Kidney tubule cell (primary cell): ENCODE data around the gene TEN1.
"Not testable (repeated sequence)": the region's sequence is repeated elsewhere in the genome, so short reads cannot be mapped to it uniquely, and the experiment has no call there.

Experiments
- DNase-seq: peaks from one replicate; pipeline ENCODE4 v3.0.0-alpha.2; 2018; ENCODE audit warnings: low spot score

Gene TEN1, protein sequence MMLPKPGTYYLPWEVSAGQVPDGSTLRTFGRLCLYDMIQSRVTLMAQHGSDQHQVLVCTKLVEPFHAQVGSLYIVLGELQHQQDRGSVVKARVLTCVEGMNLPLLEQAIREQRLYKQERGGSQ

DNA sequence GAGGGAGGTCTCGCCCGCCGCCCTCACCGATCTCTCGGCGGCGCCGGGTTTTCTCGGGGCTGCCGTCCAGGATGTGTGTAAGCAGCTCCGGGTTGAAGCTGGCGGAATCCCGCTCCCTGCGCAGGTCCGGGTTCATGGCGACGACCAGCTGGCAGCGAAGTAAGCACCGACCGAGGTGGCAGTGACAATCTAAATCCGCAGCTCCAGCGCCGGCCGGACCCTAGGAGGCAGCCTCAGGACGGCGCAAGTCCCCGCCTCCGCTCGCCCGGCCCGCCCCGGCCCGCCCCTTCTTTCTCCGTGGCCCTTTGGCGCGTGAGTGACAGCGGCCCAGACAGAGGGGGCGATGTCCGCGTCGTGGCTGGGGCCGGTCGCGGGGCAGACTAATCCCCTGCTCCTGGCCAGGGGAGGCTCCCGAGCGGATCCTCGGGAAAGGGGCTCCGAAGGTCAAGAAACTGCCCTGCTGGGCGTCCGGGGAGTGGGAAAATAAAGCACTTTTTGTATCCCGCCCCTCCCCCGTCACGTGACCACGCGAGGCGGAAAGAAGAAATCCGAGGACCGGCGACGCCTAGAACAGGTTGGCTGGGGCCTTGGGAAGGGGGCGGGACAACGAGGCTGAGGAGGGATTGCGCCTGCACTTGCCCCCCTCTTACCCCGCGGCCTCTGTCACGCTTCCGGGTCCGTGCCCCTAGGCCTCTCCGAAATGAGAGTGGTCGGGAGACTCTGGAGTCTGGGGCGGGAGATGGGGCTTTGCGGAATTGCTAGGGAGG, at the start of gene TEN1, which contains the start of gene ACOX1:
Gene TEN1 (plus strand): TSS at position 303 of the 767 bp plus-strand sequence. CDS start 6,953 bp downstream, outside the sequence.
Gene ACOX1 (minus strand): TSS at position 229 of the 767 bp plus-strand sequence. CDS start 93 bp downstream, at position 136.
- DNase-seq, result peak; percentile 97

DNA sequence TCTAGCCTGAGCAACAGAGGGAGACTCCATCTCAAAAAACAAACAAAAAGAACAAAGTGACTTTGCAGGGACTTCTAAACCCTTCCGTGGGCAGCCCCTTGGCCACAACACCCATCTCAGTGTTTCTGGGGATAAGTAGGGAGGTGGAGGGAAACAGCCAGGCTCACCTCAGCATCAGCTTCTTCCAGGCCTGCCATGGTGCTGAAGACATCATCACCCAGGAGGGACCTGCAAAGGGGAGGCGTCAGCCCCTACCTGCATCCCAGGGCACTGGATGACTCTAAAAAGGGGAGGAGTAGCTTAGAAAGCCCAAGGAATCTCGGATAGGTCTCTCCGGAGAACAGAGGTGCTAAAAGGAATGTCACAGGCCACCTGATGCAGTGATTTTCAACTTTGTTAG, 48.0 kb upstream of the TEN1 start:
- DNase-seq, result no peak

DNA sequence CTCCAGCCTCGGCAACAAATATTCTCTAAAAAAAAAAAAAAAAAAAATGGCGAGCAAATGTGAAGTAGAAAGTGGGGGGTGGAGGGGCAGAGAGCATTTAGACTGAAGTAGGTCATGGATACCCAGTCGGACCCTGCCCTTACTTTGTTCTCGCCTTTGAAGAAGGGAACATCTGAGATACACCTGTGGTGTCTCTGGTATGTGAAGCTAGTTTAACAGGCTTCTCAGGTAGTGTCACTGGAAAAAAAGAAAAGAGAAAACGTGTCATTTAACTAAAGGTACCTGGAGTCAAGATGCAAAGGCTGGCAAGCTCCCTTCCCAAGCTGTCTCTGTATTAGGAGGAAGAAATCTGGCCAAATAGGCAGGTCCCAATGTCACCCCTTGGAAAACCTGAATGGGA, 46.2 kb upstream of the TEN1 start:
- DNase-seq, result no peak

DNA sequence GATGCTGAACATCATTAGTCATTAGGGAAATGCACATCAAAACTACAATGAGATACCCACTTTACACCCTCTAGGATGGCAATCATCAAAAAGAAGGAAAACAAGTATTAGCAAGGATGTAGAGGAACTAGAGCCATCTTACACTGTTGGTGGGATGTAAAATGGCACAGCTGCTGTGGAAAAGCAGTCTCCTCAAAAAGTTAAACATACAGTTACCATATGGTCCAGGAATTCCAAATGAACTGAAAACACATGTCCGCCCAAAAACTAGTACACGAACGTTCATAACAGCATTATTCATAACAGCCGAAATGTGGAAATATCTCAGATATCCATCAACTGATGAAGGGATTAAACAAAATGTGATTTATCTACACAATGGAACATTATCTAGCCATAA, 45.2 kb upstream of the TEN1 start:
- DNase-seq, result no peak

DNA sequence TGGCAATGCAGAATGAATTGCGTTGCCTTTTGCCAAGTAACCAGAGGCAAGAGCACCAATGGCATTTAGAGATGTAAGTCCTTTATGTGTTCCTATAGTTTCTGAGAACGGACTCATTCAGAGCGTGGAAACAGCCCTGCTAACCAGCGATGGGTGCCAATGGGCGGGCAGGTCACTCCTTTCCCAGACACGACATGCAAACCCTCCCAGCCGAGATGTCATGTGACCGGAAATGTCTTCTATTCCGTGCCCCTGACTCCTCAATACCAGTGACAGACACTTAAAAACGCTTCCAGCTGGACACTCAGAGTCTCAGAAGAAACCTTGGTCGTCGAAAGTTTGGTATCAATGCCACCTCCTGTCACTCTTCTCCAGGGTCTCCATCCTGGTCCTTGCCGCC, 41.4 kb upstream of the TEN1 start:
- DNase-seq, result no peak

DNA sequence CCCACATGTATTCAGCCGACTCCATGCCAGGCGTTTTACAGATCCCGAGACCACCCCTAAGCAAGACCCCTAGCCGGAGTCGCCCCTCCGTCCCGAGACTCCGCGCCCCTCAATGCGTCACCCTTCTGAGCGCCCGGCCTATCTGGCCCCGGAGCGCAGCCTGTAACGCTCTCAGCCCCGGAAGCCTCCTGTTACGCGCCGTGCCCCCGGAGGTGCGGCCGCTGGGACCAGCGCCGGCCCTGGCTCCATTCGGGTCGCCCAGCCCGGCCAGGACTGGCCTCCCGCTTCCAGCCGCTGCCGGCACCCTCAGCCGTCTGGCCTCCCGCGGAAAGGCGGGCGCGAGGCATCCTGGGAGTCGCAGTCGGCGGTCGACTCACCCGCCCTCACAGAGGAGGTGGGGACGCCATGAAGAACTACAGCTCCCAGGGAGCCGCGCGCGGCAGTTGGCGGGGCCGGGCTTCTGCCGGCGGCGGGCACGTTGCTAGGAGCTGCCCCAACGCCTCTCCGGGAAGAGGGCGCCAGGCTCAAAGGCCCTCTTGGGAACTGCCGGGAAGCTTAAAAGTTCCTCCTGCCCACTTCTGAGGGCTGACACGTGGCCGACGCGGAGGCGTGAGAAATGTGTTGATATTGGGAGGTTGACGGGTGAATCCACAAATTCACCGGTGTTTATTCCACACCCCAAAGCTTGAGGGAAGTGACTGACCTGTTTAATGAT, 38.2 kb upstream of the TEN1 start, which contains the start of gene FBF1:
Gene FBF1 (minus strand): TSS at position 316 of the 715 bp plus-strand sequence. CDS start 2,893 bp downstream, outside the sequence.
- DNase-seq, result peak; percentile 97

DNA sequence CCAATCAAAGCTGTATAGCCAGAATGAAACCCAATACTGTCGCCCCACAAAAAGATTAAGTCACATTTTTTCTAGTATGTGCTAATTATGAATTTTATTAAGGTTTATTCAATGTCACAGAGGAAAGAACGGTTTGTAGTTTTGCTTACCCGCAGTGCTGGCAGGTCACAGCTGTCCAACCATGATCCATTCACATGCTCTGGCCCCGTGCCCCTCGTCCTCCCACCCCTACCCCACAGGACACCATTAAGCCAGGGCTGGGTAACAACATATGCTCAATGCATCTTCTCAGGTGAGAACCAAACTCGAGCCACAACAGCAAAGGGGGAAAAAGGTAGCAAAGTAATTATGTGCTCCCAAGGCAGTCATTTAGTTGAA, 37.6 kb upstream of the TEN1 start:
- no peak for DNase-seq

DNA sequence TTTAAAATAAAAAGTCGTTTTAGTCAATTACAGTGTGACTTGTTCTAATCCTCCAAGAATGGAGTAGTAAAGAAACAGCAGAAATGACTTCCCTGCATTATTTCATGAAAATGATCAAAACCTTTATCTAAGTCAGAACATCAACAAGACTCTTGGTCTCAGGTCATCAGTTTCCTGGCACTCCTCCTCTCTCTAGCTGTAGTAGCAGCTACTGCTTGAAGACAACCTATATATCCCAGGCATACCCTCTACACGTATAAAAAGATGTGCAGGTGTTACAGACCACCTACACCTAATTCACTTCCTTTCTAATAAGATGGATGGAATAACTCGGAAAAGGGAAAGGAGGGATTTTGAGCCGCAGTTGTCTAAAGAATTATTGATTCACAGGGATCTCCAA, 36.6 kb upstream of the TEN1 start:
- DNase-seq, result no peak

DNA sequence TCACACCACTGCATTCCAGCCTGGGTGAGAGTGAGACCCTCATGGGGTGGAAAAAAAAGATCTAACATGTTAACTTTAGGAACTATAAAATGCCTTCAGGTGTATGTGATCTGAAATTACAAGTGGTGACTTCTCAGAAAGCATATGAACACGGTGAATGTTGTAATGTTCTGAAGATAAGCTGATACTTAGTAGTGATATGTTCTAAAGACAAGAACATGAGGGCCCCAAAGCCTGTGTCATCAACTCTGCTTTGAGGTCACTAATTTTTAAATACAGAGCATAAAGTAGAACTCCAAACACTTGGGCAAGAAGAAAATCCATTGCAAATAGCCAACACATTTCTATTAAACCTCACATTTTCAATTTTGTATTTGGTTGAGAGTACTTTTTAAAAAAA, 35.5 kb upstream of the TEN1 start:
- no peak for DNase-seq

DNA sequence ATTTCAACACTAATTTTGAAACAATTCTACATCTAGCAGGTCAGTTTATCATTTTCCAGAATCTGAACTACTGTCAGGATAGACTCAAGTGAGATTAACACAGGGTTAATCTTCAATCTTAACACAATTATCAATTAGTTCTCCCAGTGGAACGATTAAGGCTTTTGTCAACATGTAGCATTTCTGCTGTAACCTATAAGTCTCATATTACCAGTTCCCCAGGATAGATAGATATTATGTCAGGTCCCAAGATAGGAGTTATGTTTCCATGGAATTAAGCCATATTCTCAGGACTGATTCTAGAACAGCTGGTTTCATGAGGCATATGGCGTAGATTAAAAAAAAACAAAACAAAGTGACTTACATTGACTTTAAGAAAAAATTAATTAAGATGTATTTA, 33.8 kb upstream of the TEN1 start:
- DNase-seq, result no peak

DNA sequence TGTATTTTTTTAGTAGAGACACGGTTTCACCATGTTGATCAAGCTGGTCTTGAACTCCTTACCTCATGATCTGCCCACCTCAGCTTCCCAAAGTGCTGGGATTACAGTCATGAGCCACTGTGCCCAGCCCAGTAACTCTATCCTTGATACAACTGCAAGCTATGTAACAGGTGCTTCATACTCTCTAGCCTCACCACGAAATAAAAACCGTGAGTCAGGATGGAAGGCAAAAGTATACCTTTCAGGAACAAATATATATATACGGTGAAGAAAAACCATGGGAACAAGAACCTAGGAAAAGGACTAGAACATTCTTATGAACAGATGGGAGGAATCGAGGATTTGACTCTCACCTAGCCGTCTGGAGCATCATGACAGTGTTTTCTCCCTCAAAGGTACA, 28.6 kb upstream of the TEN1 start:
- no peak for DNase-seq

DNA sequence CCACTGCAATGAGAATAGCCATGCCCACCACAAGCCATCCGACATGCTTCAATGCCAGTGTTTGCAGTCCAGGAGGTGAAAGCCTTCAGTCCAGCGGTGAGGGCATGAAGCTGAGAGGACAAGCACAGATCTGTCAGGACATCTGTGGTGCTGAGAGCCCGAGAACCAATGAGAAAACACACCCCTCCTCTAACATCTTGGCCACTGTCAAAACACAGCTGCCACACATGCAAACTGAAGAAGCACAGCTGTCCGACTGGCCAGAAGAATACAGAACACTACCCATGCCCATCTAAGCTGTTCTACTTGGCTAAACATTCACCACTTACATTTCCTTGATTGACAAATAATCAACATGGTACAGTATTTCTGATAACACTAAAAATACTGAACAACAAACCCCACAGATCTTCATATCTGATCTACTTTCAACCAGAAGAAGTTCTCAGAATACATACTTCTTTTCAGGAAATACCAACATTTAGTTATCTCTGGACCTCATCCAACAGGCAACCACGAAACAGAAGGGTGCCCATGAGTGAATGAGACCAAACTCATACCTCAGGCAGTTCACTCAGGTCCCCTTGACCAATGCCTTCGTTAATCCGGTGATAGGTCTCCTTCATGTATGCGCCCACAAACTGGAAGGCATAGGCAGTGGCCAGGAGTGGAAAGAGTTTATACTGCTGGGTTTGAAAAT, 28.0 kb upstream of the TEN1 start:
- peak; percentile 39 for DNase-seq

DNA sequence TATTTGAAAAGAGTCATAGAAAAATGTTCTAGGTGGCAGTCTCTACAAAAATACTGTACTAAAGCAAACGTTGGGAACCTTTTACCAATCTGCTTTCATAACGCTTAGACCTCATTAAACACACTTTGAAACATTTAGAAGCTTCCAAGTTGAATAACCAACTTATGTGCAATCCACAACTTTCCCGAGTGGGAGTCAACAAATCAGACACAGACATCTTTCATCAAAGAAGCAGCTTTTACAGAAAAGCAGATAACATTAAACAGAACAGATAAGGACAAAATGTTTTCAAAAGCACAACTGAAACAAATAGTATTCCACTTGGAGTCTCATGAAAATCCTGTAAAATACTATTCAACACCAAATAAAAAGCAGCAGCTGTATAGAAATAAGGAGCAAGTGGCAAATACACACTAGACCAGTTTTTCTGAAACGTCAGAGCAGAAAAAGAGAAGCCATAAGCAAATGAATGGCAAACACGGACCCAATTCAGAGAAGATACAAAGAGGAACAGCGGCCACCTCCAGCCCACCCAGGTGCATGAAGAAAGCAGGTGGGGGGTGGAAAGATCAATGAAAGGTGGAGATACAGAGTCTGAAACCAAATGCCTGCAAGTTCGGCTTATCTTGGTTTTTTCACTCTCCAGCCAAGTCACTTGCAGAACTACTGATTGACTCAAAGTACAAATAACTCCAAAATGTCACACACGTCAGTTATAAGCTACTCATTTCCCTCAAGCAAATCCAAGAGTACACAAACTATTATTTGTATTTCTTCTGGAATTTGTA, 19.8 kb upstream of the TEN1 start:
- DNase-seq, result no peak

DNA sequence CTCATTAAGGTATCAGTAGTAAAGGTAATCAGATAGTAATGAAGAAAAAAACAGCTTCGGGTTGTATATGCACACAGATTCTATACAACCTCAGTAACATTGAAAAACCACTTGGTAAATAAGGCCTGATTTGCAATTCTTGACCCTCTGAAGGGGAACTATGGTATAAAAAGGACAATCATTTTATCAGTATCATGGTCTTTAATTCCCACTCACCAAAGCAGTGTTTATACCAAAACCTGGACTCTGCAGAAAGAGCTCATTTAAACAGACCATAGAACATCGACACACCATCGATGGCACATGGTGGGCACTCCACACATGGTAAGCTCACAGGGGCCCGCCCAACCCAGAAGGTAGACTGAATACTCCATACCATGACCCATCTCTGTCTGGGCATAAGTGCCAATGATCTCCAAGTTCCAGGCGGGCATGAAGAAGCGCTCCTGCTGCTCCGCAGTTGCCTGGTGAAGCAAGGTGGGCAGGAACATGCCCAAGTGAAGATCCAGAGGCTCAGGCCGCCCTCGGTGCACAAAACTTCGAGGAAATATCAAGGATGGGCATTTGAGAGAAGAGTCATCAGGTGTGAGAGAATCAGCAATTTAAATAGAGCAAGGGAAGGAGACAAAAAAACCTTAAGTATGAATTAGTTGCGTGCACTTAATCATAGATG, 19.1 kb upstream of the TEN1 start:
- DNase-seq, result no peak

DNA sequence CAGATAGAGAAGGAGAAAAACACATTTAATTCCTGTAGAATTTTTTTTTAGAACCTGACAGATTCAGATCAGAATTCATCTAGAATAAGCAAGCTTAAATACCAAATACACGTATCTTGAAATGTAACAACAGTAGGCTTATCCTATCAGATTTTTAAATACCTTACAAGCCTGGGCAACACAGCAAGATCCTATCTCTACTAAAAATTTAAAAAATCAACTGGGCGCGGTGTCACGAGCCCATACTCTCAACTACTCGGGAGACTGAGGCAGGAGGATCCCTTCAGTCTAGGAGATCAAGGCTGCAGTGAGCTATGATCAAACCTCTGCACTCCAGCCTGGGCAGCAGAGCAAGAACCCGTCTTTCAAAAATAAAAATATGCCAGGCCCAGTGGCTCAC, 13.6 kb upstream of the TEN1 start:
- no peak for DNase-seq

DNA sequence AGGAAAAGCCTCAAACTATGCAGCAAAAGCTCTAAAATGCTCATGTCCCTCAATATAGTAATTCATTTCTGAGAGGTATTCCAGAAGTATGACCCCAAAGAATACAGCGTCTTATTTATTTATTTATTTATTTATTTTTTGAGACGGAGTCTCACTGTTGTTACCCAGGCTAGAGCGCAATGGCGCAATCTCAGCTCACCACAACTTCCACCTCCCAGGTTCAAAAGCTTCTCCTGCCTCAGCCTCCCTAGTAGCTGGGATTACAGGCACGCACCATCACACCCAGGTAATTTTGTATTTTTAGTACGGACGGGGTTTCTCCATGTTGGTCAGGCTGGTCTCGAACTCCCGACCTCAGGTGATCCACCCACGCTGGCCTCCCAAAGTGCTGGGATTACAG, 10.0 kb upstream of the TEN1 start:
- DNase-seq, result not testable (repeated sequence)

DNA sequence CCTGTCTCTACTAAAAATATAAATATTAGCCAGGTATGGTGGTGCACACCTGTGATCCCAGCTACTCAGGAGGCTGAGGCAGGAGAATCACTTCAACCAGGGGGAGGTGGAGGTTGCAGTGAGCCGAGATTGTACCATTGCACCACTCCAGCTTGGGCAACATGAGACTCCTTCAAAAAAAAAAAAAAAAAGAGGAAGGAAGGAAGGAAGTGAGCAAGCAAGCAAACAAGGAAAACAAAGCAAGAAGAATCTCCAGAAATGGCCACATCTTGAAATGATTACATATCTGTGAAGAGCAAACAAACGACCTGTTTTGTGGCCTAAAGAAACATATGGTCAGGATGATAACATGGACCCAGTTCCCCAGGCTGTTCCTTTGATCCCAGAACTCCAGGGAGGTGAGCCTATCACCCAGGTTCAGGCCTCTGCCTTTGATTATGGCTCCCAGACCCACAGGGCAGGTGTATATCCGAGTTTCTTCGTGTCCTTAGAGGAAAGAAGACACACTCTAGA, 9.0 kb upstream of the TEN1 start:
- no peak for DNase-seq

DNA sequence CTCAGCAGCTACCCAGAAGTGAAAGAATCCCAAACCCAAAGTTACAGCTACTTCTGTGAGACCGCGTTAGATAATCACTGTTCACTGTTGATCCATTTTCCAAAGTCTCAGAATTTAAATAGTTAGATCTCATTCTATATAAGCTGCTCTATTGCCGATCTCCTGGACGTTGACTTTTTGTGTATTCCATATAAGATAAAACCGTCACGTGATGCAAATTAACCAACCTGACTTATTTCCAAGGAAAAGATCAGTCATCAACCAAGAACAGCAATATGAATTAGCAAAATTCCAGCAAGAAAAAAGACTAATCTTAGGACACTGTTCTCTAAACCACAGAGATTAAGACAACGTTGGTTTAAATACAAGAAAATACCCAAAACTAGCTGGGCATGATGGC, 8.4 kb upstream of the TEN1 start:
- no peak for DNase-seq

DNA sequence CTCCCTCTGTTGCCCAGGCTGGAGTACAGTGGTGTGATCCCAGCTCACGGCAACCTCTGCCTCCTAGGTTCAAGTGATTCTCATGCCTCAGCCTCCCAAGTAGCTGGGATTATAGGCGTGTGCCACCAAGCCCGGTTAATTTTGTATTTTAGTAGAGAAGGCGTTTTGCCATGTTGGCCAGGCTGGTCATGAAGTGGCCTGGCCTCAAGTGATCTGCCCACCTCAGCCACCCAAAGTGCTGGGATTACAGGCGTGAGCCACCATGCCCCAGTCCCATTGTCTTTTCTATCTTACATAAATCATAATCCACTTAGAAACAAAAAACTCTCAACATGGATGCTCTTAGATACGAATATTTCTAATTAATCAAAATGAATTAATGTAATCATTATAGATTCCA, 3.9 kb upstream of the TEN1 start:
- DNase-seq, result not testable (repeated sequence)

DNA sequence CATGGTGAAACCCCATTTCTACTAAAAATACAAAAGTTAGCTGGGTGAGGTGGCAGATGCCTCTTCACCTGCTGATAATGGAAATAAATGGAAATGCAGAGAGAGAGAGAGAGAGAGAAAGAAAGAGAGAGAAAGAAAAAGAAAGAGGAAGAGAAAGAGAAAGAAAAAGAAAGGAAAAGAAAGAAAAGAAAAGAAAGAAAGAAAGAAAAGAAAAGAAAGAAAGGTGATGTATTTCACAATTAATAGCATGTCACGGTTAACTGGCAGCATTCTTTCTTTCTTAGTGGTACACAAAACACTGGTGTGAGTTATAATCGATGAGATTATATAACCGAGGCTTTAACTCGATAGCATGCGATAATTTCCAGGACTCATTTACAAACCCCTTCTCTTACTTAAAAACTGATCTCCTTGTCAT, 3.3 kb upstream of the TEN1 start:
- peak; percentile 10 for DNase-seq
